MM.1S (cell line): Measurements from ENCODE around the gene FGD6.
"Not testable (repeated sequence)": the region's sequence is repeated elsewhere in the genome, so short reads cannot be mapped to it uniquely, and the experiment has no call there.

Source experiments
- EZH2phosphoT487 ChIP-seq: fragments of 300-600 bp; sonication (generic); IDR thresholded peaks from 2 replicates; pipeline ENCODE4 v1.6.1; 2018; ENCODE audit warnings: antibody characterized with exemption, low read length
- TF ChIP-seq, protein P1 (sequence below): fragments of 300-600 bp; sonication (generic); IDR thresholded peaks from 2 replicates; pipeline ENCODE4 v1.5.1; 2016; ENCODE audit warnings: antibody characterized with exemption, low read length, mixed read lengths

DNA sequence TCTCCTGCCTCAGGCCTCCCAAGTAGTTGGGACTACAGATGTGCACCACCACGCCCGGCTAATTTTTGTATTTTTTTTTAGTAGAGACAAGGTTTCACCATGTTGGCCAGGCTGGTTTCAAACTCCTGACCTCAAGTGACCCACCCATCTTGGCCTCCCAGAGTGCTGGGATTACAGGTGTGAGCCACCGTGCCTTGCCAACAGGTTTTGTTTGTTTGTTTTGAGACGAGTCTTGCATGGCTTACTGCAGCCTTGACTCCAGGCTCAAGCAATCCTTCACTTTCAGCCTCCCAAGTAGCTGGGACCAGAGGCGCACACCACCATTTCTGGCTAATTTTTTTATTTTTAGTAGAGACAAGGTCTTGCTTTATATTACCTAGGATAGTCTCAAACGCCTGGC lies 23.9 kb upstream of the FGD6 start:
- TF ChIP-seq, protein P1, sequence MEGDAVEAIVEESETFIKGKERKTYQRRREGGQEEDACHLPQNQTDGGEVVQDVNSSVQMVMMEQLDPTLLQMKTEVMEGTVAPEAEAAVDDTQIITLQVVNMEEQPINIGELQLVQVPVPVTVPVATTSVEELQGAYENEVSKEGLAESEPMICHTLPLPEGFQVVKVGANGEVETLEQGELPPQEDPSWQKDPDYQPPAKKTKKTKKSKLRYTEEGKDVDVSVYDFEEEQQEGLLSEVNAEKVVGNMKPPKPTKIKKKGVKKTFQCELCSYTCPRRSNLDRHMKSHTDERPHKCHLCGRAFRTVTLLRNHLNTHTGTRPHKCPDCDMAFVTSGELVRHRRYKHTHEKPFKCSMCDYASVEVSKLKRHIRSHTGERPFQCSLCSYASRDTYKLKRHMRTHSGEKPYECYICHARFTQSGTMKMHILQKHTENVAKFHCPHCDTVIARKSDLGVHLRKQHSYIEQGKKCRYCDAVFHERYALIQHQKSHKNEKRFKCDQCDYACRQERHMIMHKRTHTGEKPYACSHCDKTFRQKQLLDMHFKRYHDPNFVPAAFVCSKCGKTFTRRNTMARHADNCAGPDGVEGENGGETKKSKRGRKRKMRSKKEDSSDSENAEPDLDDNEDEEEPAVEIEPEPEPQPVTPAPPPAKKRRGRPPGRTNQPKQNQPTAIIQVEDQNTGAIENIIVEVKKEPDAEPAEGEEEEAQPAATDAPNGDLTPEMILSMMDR, result not testable (repeated sequence)
- not testable (repeated sequence) for TF ChIP-seq EZH2phosphoT487
